22Rv1 (cell line): ENCODE data around the gene HSDL1.

ENCODE experiments used
- CTCF ChIP-seq: fragments of 450-650 bp; IDR thresholded peaks from 2 replicates; pipeline ENCODE4 v1.5.1; 2017; ENCODE audit warnings: mild to moderate bottlenecking
- ZFX ChIP-seq: fragments of 450-650 bp; IDR thresholded peaks from 2 replicates; pipeline ENCODE4 v1.6.1; 2017; ENCODE audit warnings: antibody characterized with exemption, borderline replicate concordance

GRCh38 chr16:84193480-84193879 lies 48.5 kb upstream of the HSDL1 start:
- TF ChIP-seq CTCF (no peak), ZFX (no peak)
